Right lobe of liver (tissue), 4 donors: ENCODE data around the gene DEPDC5.

ENCODE experiments used
- POLR2A ChIP-seq: fragments of 450-650 bp; IDR thresholded peaks from one replicate; pipeline ENCODE4 v1.6.1; 2017; ENCODE audit warnings: antibody characterized with exemption, mild to moderate bottlenecking
- TF ChIP-seq, protein P1 (sequence below), 4 donors: fragments of 200-600 bp in 3 of 4; fragments of 450-650 bp in 1 of 4; IDR thresholded peaks; one replicate each; pipeline versions ENCODE4 v1.5.1 to v1.8.0; 2016 to 2022; ENCODE audit warnings: antibody characterized with exemption in 4 of 4, mild to moderate bottlenecking in 2 of 4
- donor health status: DM: no; HTN: no; CAD: no.
- donor health status: DM: no; HTN: no; CAD: no.
- donor health status: DM: no; HTN: yes; CAD: no.

- TF ChIP-seq POLR2A, result no peak
- TF ChIP-seq, protein P1, sequence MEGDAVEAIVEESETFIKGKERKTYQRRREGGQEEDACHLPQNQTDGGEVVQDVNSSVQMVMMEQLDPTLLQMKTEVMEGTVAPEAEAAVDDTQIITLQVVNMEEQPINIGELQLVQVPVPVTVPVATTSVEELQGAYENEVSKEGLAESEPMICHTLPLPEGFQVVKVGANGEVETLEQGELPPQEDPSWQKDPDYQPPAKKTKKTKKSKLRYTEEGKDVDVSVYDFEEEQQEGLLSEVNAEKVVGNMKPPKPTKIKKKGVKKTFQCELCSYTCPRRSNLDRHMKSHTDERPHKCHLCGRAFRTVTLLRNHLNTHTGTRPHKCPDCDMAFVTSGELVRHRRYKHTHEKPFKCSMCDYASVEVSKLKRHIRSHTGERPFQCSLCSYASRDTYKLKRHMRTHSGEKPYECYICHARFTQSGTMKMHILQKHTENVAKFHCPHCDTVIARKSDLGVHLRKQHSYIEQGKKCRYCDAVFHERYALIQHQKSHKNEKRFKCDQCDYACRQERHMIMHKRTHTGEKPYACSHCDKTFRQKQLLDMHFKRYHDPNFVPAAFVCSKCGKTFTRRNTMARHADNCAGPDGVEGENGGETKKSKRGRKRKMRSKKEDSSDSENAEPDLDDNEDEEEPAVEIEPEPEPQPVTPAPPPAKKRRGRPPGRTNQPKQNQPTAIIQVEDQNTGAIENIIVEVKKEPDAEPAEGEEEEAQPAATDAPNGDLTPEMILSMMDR (IDR thresholded peaks at IDR 0.05), result no peak
These were observed 15.3 kb upstream of the DEPDC5 start for GRCh38 chr22:31738566-31738965.
